ENCODE measurements around the gene FRRS1. TPM values are rescaled to one million over a fixed set of nuclear protein-coding genes. Genes with fewer than 3 reads are reported as not detected.

The FRRS1 gene
- total RNA-seq, 1 donor, result 4.3 TPM

Small RNA genes within 50 kb of the gene (small RNA-seq; reads per million reads assigned to genes)
- not detected for gene RF00019
- gene RNU4-75P, result not detected

Other genes with a start within 250 kb of the FRRS1 start
- under 0.01 TPM for gene PALMD, start 120.5 kb downstream of the FRRS1 start, total RNA-seq
- gene AGL, start 83.7 kb upstream of the FRRS1 start, total RNA-seq, result 5.7 TPM
- 16.2 TPM for gene SLC35A3, start 203.4 kb upstream of the FRRS1 start, total RNA-seq